ENCODE results near the gene ZNF22.

ZNF22 gene

GRCh38 chr10:45053569-45054100, 52.9 kb downstream of the ZNF22 start:
- no peak overlapping the region for H3K4me3 ChIP-seq (ENCODE audit: low read depth, low read length)
- DNase-seq (ENCODE audit: low read depth): no peak
- no peak for TF ChIP-seq CTCF (IDR thresholded peaks at IDR 0.05; ENCODE audit: low read depth, low read length, missing control alignments)

Measured in GM12864 (cell line).